H1 (cell line): Measurements from ENCODE around the gene VWF. TPM values are rescaled to one million over a fixed set of nuclear protein-coding genes. Genes with fewer than 3 reads are reported as not detected.

Experiments used
- CTCF ChIA-PET: fragments of 300-600 bp; sonication (Branson Sonifier 250); formaldehyde crosslinking; loops from one replicate; lab custom pipeline; 2021; ENCODE audit not compliant: partially characterized antibody; lab: Charles Lee
- POLR2A ChIA-PET: fragments of 300-600 bp; sonication (Branson Sonifier 250); formaldehyde crosslinking; loops from one replicate; lab custom pipeline; 2021; ENCODE audit warnings: inconsistent platforms; ENCODE audit not compliant: partially characterized antibody; lab: Charles Lee
- DNase-seq, 2 experiments: peaks; one replicate each; pipeline versions ENCODE4 v3.0.0 to v3.0.0-alpha.2; 2010 to 2022; ENCODE audit warnings: low spot score in 2 of 2, low read depth in 1 of 2, mixed read lengths in 1 of 2
- FAIRE-seq: peaks from 2 replicates; lab custom pipeline; 2011; peaks lifted over from hg19 to GRCh38; lab: Jason Lieb, UNC
- H2AFZ ChIP-seq: 2 replicates; pipeline ENCODE4 v1.8.1; 2012; ENCODE audit warnings: low read length, inconsistent platforms
- H2AK5ac ChIP-seq: 2 replicates; pipeline ENCODE4 v1.6.1; 2013; ENCODE audit warnings: low read depth, low read length
- H2BK120ac ChIP-seq: replicated peaks from 2 replicates; pipeline ENCODE3; 2013; ENCODE audit warnings: low read depth, low read length, inconsistent platforms
- H2BK12ac ChIP-seq: 2 replicates; pipeline ENCODE4 v1.6.1; 2013; ENCODE audit warnings: low read depth, low read length
- H2BK15ac ChIP-seq: 2 replicates; pipeline ENCODE4 v1.6.1; 2013; ENCODE audit warnings: low read length
- H2BK20ac ChIP-seq: 2 replicates; pipeline ENCODE4 v1.6.1; 2013; ENCODE audit warnings: low read length
- H2BK5ac ChIP-seq: 2 replicates; pipeline ENCODE4 v1.6.1; 2013; ENCODE audit warnings: low read depth, low read length
- H3K14ac ChIP-seq: 2 replicates; pipeline ENCODE4 v1.6.1; 2013; ENCODE audit warnings: inconsistent platforms; ENCODE audit not compliant: insufficient read length
- H3K18ac ChIP-seq: 2 replicates; pipeline ENCODE4 v1.6.1; 2013; ENCODE audit warnings: low read length; ENCODE audit errors: extremely low read depth
- H3K23ac ChIP-seq: 2 replicates; pipeline ENCODE4 v1.6.1; 2013; ENCODE audit warnings: inconsistent platforms; ENCODE audit not compliant: insufficient read length
- H3K23me2 ChIP-seq: 2 replicates; pipeline ENCODE4 v1.6.1; 2013; ENCODE audit warnings: low read depth, low read length
- H3K27ac ChIP-seq: 2 replicates; pipeline ENCODE4 v1.6.1; 2011; ENCODE audit warnings: low read depth, low read length, inconsistent platforms
- H3K27me3 ChIP-seq, 4 experiments: replicated peaks in 1 of 4; 1 replicate in 1 of 4; 2 replicates in 3 of 4; pipeline versions ENCODE4 v1.6.1 to v1.8.1; 2011 to 2013; ENCODE audit warnings: low read length in 3 of 4, mild to moderate bottlenecking in 3 of 4, inconsistent platforms in 2 of 4, mixed read lengths in 2 of 4, moderate library complexity in 1 of 4; ENCODE audit not compliant: control insufficient read depth in 3 of 4, insufficient read depth in 3 of 4; ENCODE audit errors: extremely low read depth in 1 of 4
- H3K36me3 ChIP-seq, 4 experiments: 2 replicates each; pipeline versions ENCODE4 v1.6.1 to v1.8.1; 2011 to 2013; ENCODE audit warnings: mild to moderate bottlenecking in 4 of 4, low read length in 3 of 4, moderate library complexity in 2 of 4, control low read depth in 1 of 4, inconsistent platforms in 1 of 4; ENCODE audit not compliant: insufficient read depth in 4 of 4, control insufficient read depth in 2 of 4
- H3K4ac ChIP-seq: replicated peaks from 2 replicates; pipeline ENCODE3; 2013; ENCODE audit warnings: low read length, low read depth, mixed read lengths, inconsistent platforms; ENCODE audit not compliant: insufficient read length
- H3K4me1 ChIP-seq, 4 experiments: replicated peaks in 1 of 4; 1 replicate in 1 of 4; 2 replicates in 3 of 4; pipeline versions ENCODE4 v1.6.1 to v1.8.1; 2011 to 2013; ENCODE audit warnings: low read length in 3 of 4, inconsistent platforms in 2 of 4, mixed read lengths in 1 of 4; ENCODE audit not compliant: insufficient read depth in 4 of 4, control insufficient read depth in 3 of 4
- H3K4me2 ChIP-seq, 2 experiments: 2 replicates each; pipeline versions ENCODE4 v1.6.1 to v1.8.1; 2011 to 2013; ENCODE audit warnings: low read depth in 2 of 2, low read length in 2 of 2, control low read depth in 1 of 2, inconsistent platforms in 1 of 2, mild to moderate bottlenecking in 1 of 2; ENCODE audit not compliant: insufficient read depth in 1 of 2
- H3K4me3 ChIP-seq, 4 experiments: fragments of 200-600, 300-600 bp in 1 of 4; sonication (generic), shearing (Covaris generic), sonication (Bioruptor Twin) in 1 of 4; 2 replicates each; pipeline versions ENCODE4 v1.5.1 to v1.8.1; 2011 to 2016; ENCODE audit warnings: low read length in 4 of 4, low read depth in 3 of 4, control low read depth in 2 of 4, inconsistent platforms in 2 of 4, mild to moderate bottlenecking in 2 of 4, mixed read lengths in 1 of 4, moderate library complexity in 1 of 4; ENCODE audit not compliant: insufficient read depth in 2 of 4; ENCODE audit errors: extremely low read depth in 1 of 4
- H3K56ac ChIP-seq: replicated peaks from 2 replicates; pipeline ENCODE3; 2013; ENCODE audit warnings: low read depth, mild to moderate bottlenecking, mixed read lengths, low read length, inconsistent platforms; ENCODE audit not compliant: insufficient read length
- H3K79me1 ChIP-seq: 2 replicates; pipeline ENCODE4 v1.6.1; 2013; ENCODE audit warnings: low read depth, low read length, control low read depth
- H3K79me2 ChIP-seq, 2 experiments: 2 replicates each; pipeline versions ENCODE4 v1.6.1 to v1.8.1; 2012 to 2013; ENCODE audit warnings: low read length in 2 of 2, mild to moderate bottlenecking in 2 of 2, inconsistent platforms in 1 of 2; ENCODE audit not compliant: insufficient read depth in 2 of 2, control insufficient read depth in 1 of 2
- H3K9ac ChIP-seq, 4 experiments: replicated peaks in 1 of 4; 1 replicate in 1 of 4; 2 replicates in 3 of 4; pipeline versions ENCODE4 v1.6.1 to v1.8.1; 2011 to 2013; ENCODE audit warnings: low read depth in 3 of 4, low read length in 3 of 4, control low read depth in 2 of 4, mild to moderate bottlenecking in 2 of 4, moderate library complexity in 2 of 4, inconsistent platforms in 1 of 4; ENCODE audit errors: extremely low read depth in 1 of 4
- H3K9me3 ChIP-seq, 2 experiments: 2 replicates each; pipeline versions ENCODE4 v1.6.1 to v1.8.1; 2012 to 2013; ENCODE audit warnings: mild to moderate bottlenecking in 2 of 2, moderate library complexity in 2 of 2, control low read depth in 1 of 2, inconsistent platforms in 1 of 2, low read depth in 1 of 2, low read length in 1 of 2, mixed read lengths in 1 of 2; ENCODE audit not compliant: insufficient read depth in 2 of 2
- H4K20me1 ChIP-seq, 2 experiments: replicated peaks in 1 of 2; 2 replicates each; pipeline versions ENCODE3 to v1.8.1; 2011 to 2013; ENCODE audit warnings: inconsistent platforms in 2 of 2, low read length in 2 of 2, mild to moderate bottlenecking in 1 of 2; ENCODE audit not compliant: insufficient read depth in 2 of 2, control insufficient read depth in 1 of 2
- H4K5ac ChIP-seq: 2 replicates; pipeline ENCODE4 v1.6.1; 2013; ENCODE audit warnings: low read length, low read depth, mixed read lengths, inconsistent platforms; ENCODE audit not compliant: insufficient read length
- H4K8ac ChIP-seq: 2 replicates; pipeline ENCODE4 v1.8.0; 2013; ENCODE audit warnings: mild to moderate bottlenecking, moderate library complexity, low read length, inconsistent platforms; ENCODE audit not compliant: insufficient read depth; ENCODE audit errors: extremely low read depth
- H4K91ac ChIP-seq: replicated peaks from 2 replicates; pipeline ENCODE3; 2013; ENCODE audit warnings: low read length, mixed read lengths, inconsistent platforms; ENCODE audit not compliant: insufficient read length
- BRCA1 ChIP-seq: IDR thresholded peaks from 2 replicates; pipeline ENCODE4 v1.6.1; 2012; ENCODE audit warnings: low read depth, low read length, improper control_type of control experiment
- CTBP2 ChIP-seq: IDR thresholded peaks from 2 replicates; pipeline ENCODE4 v1.7.0; 2011; ENCODE audit warnings: borderline replicate concordance, mild to moderate bottlenecking, moderate library complexity, mixed read lengths, low read length; ENCODE audit not compliant: insufficient read depth, insufficient read length
- PHF8 ChIP-seq: fragments of 200-600 bp; sonication (generic); conservative IDR thresholded peaks from 2 replicates; pipeline ENCODE4 v1.7.1; 2012; ENCODE audit warnings: low read depth, mild to moderate bottlenecking, inconsistent platforms, low read length, moderate library complexity
- RBBP5 ChIP-seq: IDR thresholded peaks from 2 replicates; pipeline ENCODE4 v1.7.1; 2012; ENCODE audit warnings: low read depth, mild to moderate bottlenecking, inconsistent platforms, low read length, moderate library complexity, borderline replicate concordance
- RXRA ChIP-seq: IDR thresholded peaks from 2 replicates; pipeline ENCODE4 v1.6.1; 2011; ENCODE audit warnings: low read depth, mild to moderate bottlenecking, low read length, moderate library complexity; ENCODE audit not compliant: insufficient read depth
- SAP30 ChIP-seq: fragments of 300-600 bp; sonication (generic); IDR thresholded peaks from 2 replicates; pipeline ENCODE4 v1.7.1; 2012; ENCODE audit warnings: low read length, moderate library complexity, mild to moderate bottlenecking, inconsistent platforms; ENCODE audit not compliant: insufficient read depth, insufficient replicate concordance
- TCF12 ChIP-seq: IDR thresholded peaks from 2 replicates; pipeline ENCODE4 v1.6.1; 2011; ENCODE audit warnings: low read depth, mild to moderate bottlenecking, low read length
- TEAD4 ChIP-seq: IDR thresholded peaks from 2 replicates; pipeline ENCODE4 v1.6.1; 2012; ENCODE audit warnings: low read depth, low read length, inconsistent platforms, mixed read lengths
- WGBS, 2 experiments: shearing (Covaris generic) in 1 of 2; methylation state at CpG; one replicate each; pipeline versions ENCODE4 v1.1.6 to v1.1.7; 2013 to 2015; ENCODE audit warnings: low lambda C conversion rate in 2 of 2, mixed read lengths in 2 of 2, inconsistent platforms in 1 of 2, low coverage in 1 of 2, missing lambda C conversion rate in 1 of 2; ENCODE audit not compliant: insufficient replicate concordance in 2 of 2, insufficient coverage in 1 of 2, insufficient read length in 1 of 2; ENCODE audit errors: extremely low coverage in 1 of 2, missing lambda C conversion rate in 1 of 2; 5-methylcytosine and 5-hydroxymethylcytosine counted together
- polyA plus RNA-seq, 7 experiments: library from polyadenylated mRNA; depleted of rRNA in 3 of 7; stranded (reverse) in 5 of 7; unstranded in 2 of 7; fragments of >200 nt in 5 of 7; fragments of 200-250 nt in 2 of 7; gene quantifications; 1 replicate in 5 of 7; 2 replicates in 1 of 7; 4 replicates in 1 of 7; pipeline versions ENCODE4 v1.2.1 to v1.2.3, GENCODE V29; 2011 to 2013; ENCODE audit warnings: missing spikeins in 2 of 7, mixed read lengths in 2 of 7
- total RNA-seq: library from RNA; stranded (reverse); fragmentation: NEBNext Ultra II Directional; extraction: Animal tissue kit (Norgen Biotek cat#: 25700); gene quantifications from 2 replicates; pipeline ENCODE4 v1.2.1, GENCODE V29; 2021

VWF gene
- total and polyA plus RNA-seq, 2 of the 8 experiments (the other 6 are each of a cell fraction or from before 2014, with no cell fraction given), result 0.39 to 0.60 TPM

DNA sequence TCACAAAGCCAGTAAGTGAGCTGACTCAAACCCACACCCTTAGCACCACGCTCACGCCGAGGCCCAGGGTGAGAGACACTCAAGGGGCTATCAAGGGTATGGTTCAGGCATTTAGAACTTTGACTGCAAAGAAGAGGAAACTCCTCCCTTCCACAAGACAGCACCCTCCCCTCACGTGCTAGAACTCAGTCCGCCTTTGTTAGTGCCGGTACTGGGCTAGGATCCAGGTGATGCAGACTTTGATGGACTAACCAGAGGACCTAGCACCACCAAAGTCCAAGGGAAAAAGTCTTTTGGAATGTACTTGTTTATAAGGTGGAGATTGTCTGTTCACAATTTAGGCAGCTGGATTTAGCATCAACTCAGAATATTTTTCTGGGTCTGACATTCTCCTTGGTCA lies 33.7 kb downstream of the VWF start:
- peak overlapping the region; percentile 19; the same call in 1 of the 2 replicates for H2BK15ac ChIP-seq
- WGBS, 2 experiments, result 93% methylated on average over 6 of the region's 6 CpGs; no CpG with 5 or more reads in 1 of the 2 experiments
- H3K18ac ChIP-seq, result no peak overlapping the region
- no peak overlapping the region for H3K9ac ChIP-seq
- peak overlapping the region; percentile 60; the same call in 1 of the 2 replicates for H2BK12ac ChIP-seq
- H3K9me3 ChIP-seq, result peaks cover 0 to 2% of the 10 kb centered on the region in 2 experiments; a peak in 1 of 4 replicates
- H2BK5ac ChIP-seq, result no peak overlapping the region; the same call in 1 of the 2 replicates
- H3K79me1 ChIP-seq, result no peaks in the 10 kb centered on the region; the same call in 1 of the 2 replicates
- H3K79me2 ChIP-seq, result no peaks in the 10 kb centered on the region
- H3K14ac ChIP-seq, result no peak overlapping the region
- no peaks in the 10 kb centered on the region for H4K20me1 ChIP-seq
- H4K5ac ChIP-seq, result no peak overlapping the region
- peaks cover 0 to 3% (median 0%) of the 10 kb centered on the region in 4 experiments; a peak in 1 of 7 replicates for H3K27me3 ChIP-seq
- TF ChIP-seq PHF8 (no peak), RBBP5 (no peak), BRCA1 (no peak), SAP30 (no peak), TEAD4 (no peak), RXRA (no peak), TCF12 (no peak), CTBP2 (no peak)
- no peak overlapping the region for H2AFZ ChIP-seq
- no peaks in the 10 kb centered on the region for H3K36me3 ChIP-seq
- no peak overlapping the region for H4K91ac ChIP-seq
- no peak overlapping the region for H3K4me3 ChIP-seq
- H3K56ac ChIP-seq, result no peak overlapping the region
- ChIA-PET POLR2A (no interaction called here), CTCF (interaction anchor here (0.7 to 1.6 kb wide), 2 partner anchors 188 to 464 kb away, joined by 4 to 7 read pairs; no protein-coding TSS in a partner anchor)
- H2BK120ac ChIP-seq, result no peak overlapping the region
- H2AK5ac ChIP-seq, result 0 out of 2 replicates have a peak overlapping the region, but pooled peaks have one; percentile 53
- no peak overlapping the region for H3K23ac ChIP-seq
- no peak overlapping the region for H3K4ac ChIP-seq
- FAIRE-seq (no peak), DNase-seq (no peak)
- peaks cover 0 to 8% (median 3%) of the 10 kb centered on the region in 4 experiments; a peak in 5 of 7 replicates for H3K4me1 ChIP-seq
- H3K23me2 ChIP-seq, result no peaks in the 10 kb centered on the region
- no peak overlapping the region for H4K8ac ChIP-seq
- no peak overlapping the region for H3K27ac ChIP-seq
- H2BK20ac ChIP-seq, result 0 out of 2 replicates have a peak overlapping the region, but pooled peaks have one; percentile 77
- H3K4me2 ChIP-seq, result no peak overlapping the region
